Esophagus muscularis mucosa (tissue), 4 donors: ENCODE results near the gene TSPAN15. TPM values are rescaled to one million over a fixed set of nuclear protein-coding genes. Genes with fewer than 3 reads are reported as not detected.
A peak's percentile ranks its signal among the peaks of the same experiment; 100 is the strongest.
"Not testable (repeated sequence)": the region's sequence is repeated elsewhere in the genome, so short reads cannot be mapped to it uniquely, and the experiment has no call there.

Experiments used
- DNase-seq: peaks from one replicate; pipeline ENCODE4 v3.0.0-alpha.2; 2017; ENCODE audit errors: extremely low spot score
- H3K27ac ChIP-seq, 4 donors: fragments of 200-600 bp; sonication (generic); replicated peaks in 1 of 4; 1 replicate in 3 of 4; 2 replicates in 1 of 4; pipeline ENCODE4 v1.5.1; 2016 to 2019; ENCODE audit warnings: mild to moderate bottlenecking in 1 of 4
- H3K27me3 ChIP-seq, 4 donors: fragments of 200-600 bp; sonication (generic); one replicate each; pipeline versions ENCODE4 v1.5.1 to v1.6.0; 2016 to 2019
- H3K36me3 ChIP-seq, 4 donors: fragments of 200-600 bp; sonication (generic); one replicate each; pipeline ENCODE4 v1.5.1; 2016 to 2019
- H3K4me1 ChIP-seq, 4 donors: fragments of 200-600 bp; sonication (generic); one replicate each; pipeline ENCODE4 v1.5.1; 2016 to 2019
- H3K4me3 ChIP-seq, 4 donors: fragments of 200-600 bp; sonication (generic); 1 replicate in 2 of 4; 2 replicates in 2 of 4; pipeline ENCODE4 v1.5.1; 2016 to 2019; ENCODE audit warnings: mild to moderate bottlenecking in 4 of 4, moderate library complexity in 1 of 4
- H3K9me3 ChIP-seq, 4 donors: fragments of 200-600 bp; sonication (generic); 1 replicate in 3 of 4; 2 replicates in 1 of 4; pipeline ENCODE4 v1.5.1; 2016 to 2019
- EP300 ChIP-seq: sonication (generic); formaldehyde crosslinking; IDR thresholded peaks from one replicate; pipeline ENCODE4 v1.6.1; 2017; ENCODE audit warnings: antibody characterized with exemption
- POLR2A ChIP-seq: fragments of 450-650 bp; IDR thresholded peaks from one replicate; pipeline ENCODE4 v1.6.1; 2017; ENCODE audit warnings: antibody characterized with exemption, moderate library complexity, mild to moderate bottlenecking, low read depth
- POLR2AphosphoS5 ChIP-seq, 2 donors: sonication (generic); formaldehyde crosslinking; IDR thresholded peaks; one replicate each; pipeline ENCODE4 v1.6.1; 2017; ENCODE audit warnings: antibody characterized with exemption in 2 of 2
- WGBS: methylation state at CpG from one replicate; pipeline ENCODE4 v1.1.5; 2018; 5-methylcytosine and 5-hydroxymethylcytosine counted together
- intact Hi-C: fragments of 100-400 bp; cut with DNase I; formaldehyde crosslinking; loops from one replicate; pipeline ENCODE4 v1.15.1; 2023
- total RNA-seq, 4 donors: library from RNA; depleted of rRNA; stranded (reverse); fragments of >200 nt; gene quantifications; one replicate each; pipeline versions ENCODE4 v1.1.0 to v1.2.1, GENCODE V29; 2016
- TF ChIP-seq, protein P1 (sequence below), 3 experiments: fragments of 200-600 bp in 2 of 3; fragments of 450-650 bp in 1 of 3; sonication (generic) in 2 of 3; IDR thresholded peaks; one replicate each; pipeline ENCODE4 v1.5.1; 2017 to 2019; ENCODE audit warnings: antibody characterized with exemption in 3 of 3, mild to moderate bottlenecking in 2 of 3, moderate library complexity in 1 of 3

The TSPAN15 gene
- total RNA-seq, 4 donors from 2014 or later = 40.3 to 59.4 (median 53.5) TPM

DNA sequence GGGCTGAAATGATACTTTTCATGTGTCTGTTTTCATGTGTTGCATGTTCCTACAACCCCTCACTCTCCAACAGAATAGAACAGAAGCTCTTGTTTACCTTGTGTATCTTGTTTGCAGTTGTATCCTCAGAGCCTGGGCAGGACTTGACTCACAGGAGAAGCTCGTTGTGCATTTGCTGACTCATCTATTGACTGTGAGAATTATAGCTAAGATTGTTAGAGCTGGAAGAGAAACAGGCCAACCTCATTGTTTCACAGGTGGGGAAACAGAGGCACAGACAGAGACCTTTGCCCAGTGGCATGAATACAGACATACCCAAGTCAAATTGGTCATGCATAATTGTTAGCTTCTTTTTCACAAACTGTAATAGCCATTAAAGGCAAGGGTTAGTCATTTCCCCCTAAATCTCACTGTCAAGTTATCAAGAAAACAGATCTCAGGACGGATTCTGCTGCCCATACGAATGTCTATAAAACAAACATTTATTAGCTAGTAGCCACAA, 4.6 kb upstream of the TSPAN15 start:
- Histone ChIP-seq H3K27ac (peak overlapping the region; percentile 7 to 48 (median 18)), H3K36me3 (no peaks in the 10 kb centered on the region), H3K4me1 (peaks cover 15 to 42% (median 38%) of the 10 kb centered on the region in 4 donors), H3K9me3 (no peaks in the 10 kb centered on the region), H3K27me3 (no peaks in the 10 kb centered on the region), H3K4me3 (no peak overlapping the region)
- intact Hi-C loops = loop anchor here (5.0 kb wide), 1 partner anchor 56 kb away; no protein-coding TSS in a partner anchor
- DNase-seq = no peak
- TF ChIP-seq POLR2A (no peak), EP300 (no peak), POLR2AphosphoS5 (IDR thresholded peaks at IDR 0.05) (no peak)
- TF ChIP-seq, protein P1, sequence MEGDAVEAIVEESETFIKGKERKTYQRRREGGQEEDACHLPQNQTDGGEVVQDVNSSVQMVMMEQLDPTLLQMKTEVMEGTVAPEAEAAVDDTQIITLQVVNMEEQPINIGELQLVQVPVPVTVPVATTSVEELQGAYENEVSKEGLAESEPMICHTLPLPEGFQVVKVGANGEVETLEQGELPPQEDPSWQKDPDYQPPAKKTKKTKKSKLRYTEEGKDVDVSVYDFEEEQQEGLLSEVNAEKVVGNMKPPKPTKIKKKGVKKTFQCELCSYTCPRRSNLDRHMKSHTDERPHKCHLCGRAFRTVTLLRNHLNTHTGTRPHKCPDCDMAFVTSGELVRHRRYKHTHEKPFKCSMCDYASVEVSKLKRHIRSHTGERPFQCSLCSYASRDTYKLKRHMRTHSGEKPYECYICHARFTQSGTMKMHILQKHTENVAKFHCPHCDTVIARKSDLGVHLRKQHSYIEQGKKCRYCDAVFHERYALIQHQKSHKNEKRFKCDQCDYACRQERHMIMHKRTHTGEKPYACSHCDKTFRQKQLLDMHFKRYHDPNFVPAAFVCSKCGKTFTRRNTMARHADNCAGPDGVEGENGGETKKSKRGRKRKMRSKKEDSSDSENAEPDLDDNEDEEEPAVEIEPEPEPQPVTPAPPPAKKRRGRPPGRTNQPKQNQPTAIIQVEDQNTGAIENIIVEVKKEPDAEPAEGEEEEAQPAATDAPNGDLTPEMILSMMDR (IDR thresholded peaks at IDR 0.05) = no peak
- 40% methylated on average over 3 of the region's 3 CpGs for WGBS

GRCh38 chr10:69449841-69450240, 1.4 kb upstream of the TSPAN15 start:
- Histone ChIP-seq H3K27ac (peak overlapping the region; percentile 85 to 92 (median 88)), H3K4me1 (peaks cover 33 to 73% (median 69%) of the 10 kb centered on the region in 4 donors)

GRCh38 chr10:69450395-69450794, 870 bp upstream of the TSPAN15 start:
- H3K27me3 ChIP-seq, DNase-seq, H3K4me3 ChIP-seq, H3K36me3 ChIP-seq, intact Hi-C loops, H3K9me3 ChIP-seq: not testable (repeated sequence)
- peaks cover 33 to 79% (median 74%) of the 10 kb centered on the region in 4 donors for H3K4me1 ChIP-seq
- WGBS = 87% methylated on average over 16 of the region's 16 CpGs
- peak overlapping the region; percentile 85 to 92 (median 88) for H3K27ac ChIP-seq

More at GRCh38 chr10:69449841-69450240, 1.4 kb upstream of the TSPAN15 start:
- 0% methylated on average over 1 of the region's 1 CpG for WGBS
- no peak for DNase-seq
- TF ChIP-seq, protein P1 (IDR thresholded peaks at IDR 0.05) = peak; percentile 48 to 77 (median 64)
- TF ChIP-seq EP300 (no peak), POLR2A (no peak), POLR2AphosphoS5 (IDR thresholded peaks at IDR 0.05) (peak in 1 of 2 donors; percentile 9)
- H3K4me3 ChIP-seq = no peak overlapping the region
- H3K27me3 ChIP-seq = no peaks in the 10 kb centered on the region
- no peaks in the 10 kb centered on the region for H3K36me3 ChIP-seq
- no peaks in the 10 kb centered on the region for H3K9me3 ChIP-seq
- intact Hi-C loops = loop anchor here (5.0 kb wide), 1 partner anchor 52 kb away; no protein-coding TSS in a partner anchor

DNA sequence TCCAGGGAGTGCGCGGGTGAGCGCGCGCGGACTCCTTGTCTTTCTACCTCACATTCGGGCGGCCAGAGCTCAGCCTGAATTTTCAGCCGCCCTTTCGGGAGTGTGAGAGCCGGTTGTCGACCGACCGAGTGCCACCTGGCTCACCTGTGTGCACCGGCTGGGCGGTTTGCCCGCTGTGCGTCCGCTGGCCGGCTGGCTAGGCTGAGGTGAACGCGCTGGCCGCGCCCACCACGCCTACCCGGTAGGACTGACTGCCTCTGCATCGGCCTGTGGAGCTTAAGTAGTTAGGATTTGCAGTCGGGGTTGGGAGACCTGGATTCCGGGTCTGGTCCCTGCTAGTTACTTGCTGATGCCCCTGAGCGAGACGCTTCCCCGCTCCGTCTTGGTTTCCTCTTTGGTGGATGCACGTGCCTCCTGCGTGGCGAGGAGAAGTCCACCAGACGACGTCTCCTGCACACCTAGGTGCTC, 553 bp downstream of the TSPAN15 start:
- Histone ChIP-seq H3K4me1 (peaks cover 33 to 81% (median 76%) of the 10 kb centered on the region in 4 donors), H3K27me3 (no peaks in the 10 kb centered on the region), H3K27ac (peak overlapping the region; percentile 85 to 92 (median 88)), H3K36me3 (peaks cover 0 to 7% (median 6%) of the 10 kb centered on the region in 4 donors), H3K4me3 (peak overlapping the region; percentile 72 to 85 (median 84)), H3K9me3 (no peaks in the 10 kb centered on the region)
- no peak for DNase-seq
- intact Hi-C loops = no loop called here
- TF ChIP-seq POLR2A (no peak), POLR2AphosphoS5 (IDR thresholded peaks at IDR 0.05) (no peak), EP300 (no peak)
- TF ChIP-seq, protein P1 (IDR thresholded peaks at IDR 0.05) = no peak
- 16% methylated on average over 13 of the region's 38 CpGs for WGBS

DNA sequence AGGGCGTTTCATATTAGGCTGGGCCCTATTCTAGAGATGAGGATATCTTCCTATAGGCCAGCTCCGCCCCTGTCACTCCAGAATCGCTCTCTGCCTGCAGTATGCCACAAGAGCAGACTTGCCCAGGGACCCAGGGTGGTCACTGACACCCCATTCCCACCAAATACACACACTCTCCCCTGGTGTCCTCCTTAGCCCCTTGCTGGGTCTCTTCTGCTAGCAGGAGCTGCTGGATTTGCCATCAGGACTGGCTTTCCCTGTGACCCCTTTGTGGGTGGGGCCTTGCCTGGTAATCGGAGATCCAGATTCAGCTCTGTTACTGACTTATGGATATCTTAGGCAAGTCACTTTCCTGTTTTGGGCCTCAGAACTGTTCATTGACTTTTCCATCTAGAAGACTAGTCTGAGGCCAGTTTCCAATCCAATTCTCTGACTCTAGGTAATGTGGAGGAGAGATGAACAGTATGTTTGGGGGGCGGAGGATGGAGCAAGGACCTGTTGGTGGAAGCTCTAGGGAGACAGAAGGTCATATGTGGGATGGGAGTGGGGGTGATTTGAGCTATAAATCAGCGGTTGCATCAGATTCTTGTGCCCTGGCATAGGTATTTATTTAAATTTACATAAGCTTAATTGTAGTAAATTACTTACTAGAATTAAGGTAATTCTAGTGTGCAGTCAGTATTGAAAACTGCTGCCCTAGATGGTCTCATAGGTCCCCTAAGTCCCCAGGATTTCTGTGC, 1.6 kb downstream of the TSPAN15 start:
- Histone ChIP-seq H3K36me3 (peaks cover 0 to 11% (median 8%) of the 10 kb centered on the region in 4 donors), H3K27me3 (no peaks in the 10 kb centered on the region), H3K27ac (peak overlapping the region; percentile 85 to 92 (median 88)), H3K4me3 (peak overlapping the region; percentile 72 to 85 (median 84)), H3K4me1 (peaks cover 34 to 85% (median 78%) of the 10 kb centered on the region in 4 donors), H3K9me3 (no peaks in the 10 kb centered on the region)
- TF ChIP-seq, protein P1 (IDR thresholded peaks at IDR 0.05) = no peak
- TF ChIP-seq POLR2A (no peak), POLR2AphosphoS5 (IDR thresholded peaks at IDR 0.05) (no peak), EP300 (no peak)
- DNase-seq = no peak
- intact Hi-C loops = no loop called here
- WGBS = 69% methylated on average over 6 of the region's 6 CpGs
